T-helper 2 cell treated with Interferon-gamma antibody and Interleukin-4, amounts not matched to agents 5 μg/mL and 100 μg/mL, for 36 hours (primary cell): ENCODE results near the gene DHX9.
A peak's percentile ranks its signal among the peaks of the same experiment; 100 is the strongest.

Experiments
- DNase-seq: peaks from one replicate; pipeline ENCODE4 v3.0.0; 2021; ENCODE audit warnings: low spot score
- H3K27ac Mint-ChIP-seq: one replicate; pipeline ENCODE4 v1.8.0; 2021; ENCODE audit warnings: mild to moderate bottlenecking, mixed read lengths
- H3K27me3 Mint-ChIP-seq: one replicate; pipeline ENCODE4 v1.8.0; 2021; ENCODE audit warnings: low read depth, mixed read lengths
- H3K36me3 Mint-ChIP-seq: one replicate; pipeline ENCODE4 v1.8.0; 2021; ENCODE audit warnings: low read depth, mixed read lengths
- H3K4me1 Mint-ChIP-seq: one replicate; pipeline ENCODE4 v1.8.0; 2021; ENCODE audit warnings: low read depth, mixed read lengths
- H3K4me3 Mint-ChIP-seq: one replicate; pipeline ENCODE4 v1.8.0; 2022; ENCODE audit warnings: mild to moderate bottlenecking, moderate library complexity, mixed read lengths
- H3K9me3 Mint-ChIP-seq: one replicate; pipeline ENCODE4 v1.8.0; 2021; ENCODE audit warnings: mixed read lengths

The DHX9 gene

GRCh38 chr1:182855911-182856310, 16.8 kb downstream of the DHX9 start:
- no peak for DNase-seq
- peaks cover 4% of the 10 kb centered on the region for H3K4me1 Mint-ChIP-seq
- no peak overlapping the region for H3K4me3 Mint-ChIP-seq
- H3K27ac Mint-ChIP-seq: no peak overlapping the region
- no peaks in the 10 kb centered on the region for H3K9me3 Mint-ChIP-seq
- no peaks in the 10 kb centered on the region for H3K27me3 Mint-ChIP-seq
- H3K36me3 Mint-ChIP-seq: peaks cover 80% of the 10 kb centered on the region

- H3K4me1 Mint-ChIP-seq: peaks cover 10% of the 10 kb centered on the region
- no peaks in the 10 kb centered on the region for H3K27me3 Mint-ChIP-seq
- H3K36me3 Mint-ChIP-seq: peaks cover 82% of the 10 kb centered on the region
- no peaks in the 10 kb centered on the region for H3K9me3 Mint-ChIP-seq
- H3K4me3 Mint-ChIP-seq: no peak overlapping the region
- DNase-seq: no peak
- H3K27ac Mint-ChIP-seq: no peak overlapping the region
Measured at GRCh38 chr1:182857212-182857611, 18.1 kb downstream of the DHX9 start.

GRCh38 chr1:182860658-182861057, 21.5 kb downstream of the DHX9 start:
- DNase-seq: no peak
- no peaks in the 10 kb centered on the region for H3K27me3 Mint-ChIP-seq
- H3K27ac Mint-ChIP-seq: no peak overlapping the region
- H3K4me3 Mint-ChIP-seq: no peak overlapping the region
- no peaks in the 10 kb centered on the region for H3K9me3 Mint-ChIP-seq
- peaks cover 10% of the 10 kb centered on the region for H3K4me1 Mint-ChIP-seq
- peaks cover 76% of the 10 kb centered on the region for H3K36me3 Mint-ChIP-seq

GRCh38 chr1:182861994-182862393, 22.8 kb downstream of the DHX9 start:
- no peaks in the 10 kb centered on the region for H3K27me3 Mint-ChIP-seq
- peaks cover 10% of the 10 kb centered on the region for H3K4me1 Mint-ChIP-seq
- no peaks in the 10 kb centered on the region for H3K9me3 Mint-ChIP-seq
- no peak for DNase-seq
- no peak overlapping the region for H3K27ac Mint-ChIP-seq
- H3K36me3 Mint-ChIP-seq: peaks cover 83% of the 10 kb centered on the region
- H3K4me3 Mint-ChIP-seq: no peak overlapping the region

GRCh38 chr1:182862827-182863226, 23.7 kb downstream of the DHX9 start:
- no peak overlapping the region for H3K27ac Mint-ChIP-seq
- H3K4me3 Mint-ChIP-seq: no peak overlapping the region
- DNase-seq: no peak
- H3K9me3 Mint-ChIP-seq: no peaks in the 10 kb centered on the region
- no peaks in the 10 kb centered on the region for H3K27me3 Mint-ChIP-seq
- peaks cover 10% of the 10 kb centered on the region for H3K4me1 Mint-ChIP-seq
- H3K36me3 Mint-ChIP-seq: peaks cover 84% of the 10 kb centered on the region

- Mint-ChIP-seq H3K9me3 (no peaks in the 10 kb centered on the region), H3K27ac (no peak overlapping the region), H3K4me1 (peaks cover 10% of the 10 kb centered on the region), H3K4me3 (no peak overlapping the region), H3K27me3 (no peaks in the 10 kb centered on the region), H3K36me3 (peaks cover 79% of the 10 kb centered on the region)
- DNase-seq: no peak
Measured at GRCh38 chr1:182863940-182864339, 24.8 kb downstream of the DHX9 start.

- Mint-ChIP-seq H3K4me1 (no peaks in the 10 kb centered on the region), H3K27me3 (no peaks in the 10 kb centered on the region), H3K4me3 (no peak overlapping the region), H3K9me3 (no peaks in the 10 kb centered on the region), H3K36me3 (peaks cover 73% of the 10 kb centered on the region), H3K27ac (no peak overlapping the region)
- DNase-seq: no peak
Measured at GRCh38 chr1:182867861-182868260, 28.7 kb downstream of the DHX9 start.

- Mint-ChIP-seq H3K4me3 (no peak overlapping the region), H3K9me3 (no peaks in the 10 kb centered on the region), H3K27me3 (no peaks in the 10 kb centered on the region), H3K4me1 (no peaks in the 10 kb centered on the region), H3K27ac (no peak overlapping the region), H3K36me3 (peaks cover 82% of the 10 kb centered on the region)
- no peak for DNase-seq
Measured at GRCh38 chr1:182869241-182869666, 30.1 kb downstream of the DHX9 start.

GRCh38 chr1:182872881-182873280, 33.7 kb downstream of the DHX9 start:
- DNase-seq: no peak
- peaks cover 79% of the 10 kb centered on the region for H3K36me3 Mint-ChIP-seq
- peaks cover 3% of the 10 kb centered on the region for H3K4me1 Mint-ChIP-seq
- H3K27me3 Mint-ChIP-seq: no peaks in the 10 kb centered on the region
- H3K4me3 Mint-ChIP-seq: no peak overlapping the region
- no peak overlapping the region for H3K27ac Mint-ChIP-seq
- H3K9me3 Mint-ChIP-seq: no peaks in the 10 kb centered on the region

- H3K36me3 Mint-ChIP-seq: peaks cover 87% of the 10 kb centered on the region
- peaks cover 6% of the 10 kb centered on the region for H3K4me1 Mint-ChIP-seq
- no peaks in the 10 kb centered on the region for H3K9me3 Mint-ChIP-seq
- no peak overlapping the region for H3K4me3 Mint-ChIP-seq
- no peaks in the 10 kb centered on the region for H3K27me3 Mint-ChIP-seq
- no peak for DNase-seq
- no peak overlapping the region for H3K27ac Mint-ChIP-seq
Measured at GRCh38 chr1:182875889-182876288, 36.7 kb downstream of the DHX9 start.

GRCh38 chr1:182877331-182877730, 38.2 kb downstream of the DHX9 start:
- Mint-ChIP-seq H3K36me3 (peaks cover 91% of the 10 kb centered on the region), H3K9me3 (no peaks in the 10 kb centered on the region), H3K27ac (no peak overlapping the region), H3K4me1 (peaks cover 6% of the 10 kb centered on the region), H3K4me3 (no peak overlapping the region), H3K27me3 (no peaks in the 10 kb centered on the region)
- DNase-seq: no peak

GRCh38 chr1:182877842-182878241, 38.7 kb downstream of the DHX9 start:
- H3K36me3 Mint-ChIP-seq: peaks cover 92% of the 10 kb centered on the region
- H3K9me3 Mint-ChIP-seq: no peaks in the 10 kb centered on the region
- DNase-seq: peak; percentile 29
- H3K4me1 Mint-ChIP-seq: peaks cover 6% of the 10 kb centered on the region
- H3K27me3 Mint-ChIP-seq: no peaks in the 10 kb centered on the region
- H3K4me3 Mint-ChIP-seq: no peak overlapping the region
- H3K27ac Mint-ChIP-seq: no peak overlapping the region

GRCh38 chr1:182884872-182885271, 45.7 kb downstream of the DHX9 start:
- Mint-ChIP-seq H3K36me3 (peaks cover 88% of the 10 kb centered on the region), H3K27ac (no peak overlapping the region), H3K27me3 (no peaks in the 10 kb centered on the region), H3K4me1 (peaks cover 17% of the 10 kb centered on the region), H3K9me3 (peaks cover 2% of the 10 kb centered on the region), H3K4me3 (no peak overlapping the region)
- no peak for DNase-seq

- no peak overlapping the region for H3K27ac Mint-ChIP-seq
- H3K4me1 Mint-ChIP-seq: peaks cover 21% of the 10 kb centered on the region
- no peak for DNase-seq
- no peaks in the 10 kb centered on the region for H3K27me3 Mint-ChIP-seq
- H3K9me3 Mint-ChIP-seq: peaks cover 6% of the 10 kb centered on the region
- peaks cover 88% of the 10 kb centered on the region for H3K36me3 Mint-ChIP-seq
- no peak overlapping the region for H3K4me3 Mint-ChIP-seq
Measured at GRCh38 chr1:182885591-182885990, 46.4 kb downstream of the DHX9 start.

- H3K4me3 Mint-ChIP-seq: no peak overlapping the region
- peaks cover 6% of the 10 kb centered on the region for H3K9me3 Mint-ChIP-seq
- no peaks in the 10 kb centered on the region for H3K27me3 Mint-ChIP-seq
- H3K27ac Mint-ChIP-seq: no peak overlapping the region
- H3K4me1 Mint-ChIP-seq: peaks cover 21% of the 10 kb centered on the region
- no peak for DNase-seq
- peaks cover 79% of the 10 kb centered on the region for H3K36me3 Mint-ChIP-seq
Measured at GRCh38 chr1:182886985-182887384, 47.8 kb downstream of the DHX9 start.
